GM19023 (cell line): ENCODE measurements around the gene RAD54L2.
"Not testable (repeated sequence)": the region's sequence is repeated elsewhere in the genome, so short reads cannot be mapped to it uniquely, and the experiment has no call there.

Experiments
- ATAC-seq: cut with Tn5 transposase; IDR thresholded peaks from one replicate; pipeline ENCODE4 v1.9.1; 2021; ENCODE audit warnings: mild to moderate bottlenecking, moderate library complexity; ENCODE audit not compliant: unreplicated experiment

Gene RAD54L2

GRCh38 chr3:51538459-51539290 is at the start of gene RAD54L2:
Gene RAD54L2, plus strand, starts transcription at chr3:51538719. Its CDS starts 51,702 bp downstream, at chr3:51590421.
- ATAC-seq = peak; percentile 82

GRCh38 chr3:51498876-51499738 is 39.4 kb upstream of the RAD54L2 start:
- ATAC-seq = peak; percentile 58

GRCh38 chr3:51500632-51501131 is 37.8 kb upstream of the RAD54L2 start:
- no peak for ATAC-seq

- no peak for ATAC-seq
These were observed 36.5 kb upstream of the RAD54L2 start for GRCh38 chr3:51501833-51502561.

- no peak for ATAC-seq
These were observed 36.0 kb upstream of the RAD54L2 start for GRCh38 chr3:51502562-51502910.

GRCh38 chr3:51503007-51503406 is 35.5 kb upstream of the RAD54L2 start:
- ATAC-seq = no peak

GRCh38 chr3:51508255-51508654 is 30.3 kb upstream of the RAD54L2 start:
- no peak for ATAC-seq

- no peak for ATAC-seq
These were observed 27.5 kb upstream of the RAD54L2 start for GRCh38 chr3:51510996-51511395.

GRCh38 chr3:51514210-51514609 is 24.3 kb upstream of the RAD54L2 start:
- ATAC-seq = no peak

GRCh38 chr3:51519848-51520247 is 18.7 kb upstream of the RAD54L2 start:
- no peak for ATAC-seq

GRCh38 chr3:51520906-51521730 is 17.4 kb upstream of the RAD54L2 start:
- ATAC-seq = peak; percentile 84

- ATAC-seq = no peak
These were observed 16.1 kb upstream of the RAD54L2 start for GRCh38 chr3:51522273-51522962.

GRCh38 chr3:51524874-51525273 is 13.6 kb upstream of the RAD54L2 start:
- not testable (repeated sequence) for ATAC-seq

- ATAC-seq = no peak
These were observed 8.0 kb upstream of the RAD54L2 start for GRCh38 chr3:51530485-51530884.

GRCh38 chr3:51535146-51536019 is 3.1 kb upstream of the RAD54L2 start:
- no peak for ATAC-seq

- ATAC-seq = not testable (repeated sequence)
These were observed 888 bp upstream of the RAD54L2 start for GRCh38 chr3:51537631-51538030.

GRCh38 chr3:51538115-51538458 is 432 bp upstream of the RAD54L2 start:
- ATAC-seq = no peak

- ATAC-seq = no peak
These were observed 897 bp downstream of the RAD54L2 start for GRCh38 chr3:51539291-51539941.
